Liver (tissue), 3 donors: ENCODE data around the gene FEZF2.

Source experiments
- HNF4A ChIP-seq, 2 donors: conservative IDR thresholded peaks; 2 replicates each; pipeline ENCODE4 v1.6.1; 2016; ENCODE audit warnings: antibody characterized with exemption in 2 of 2, mild to moderate bottlenecking in 2 of 2
- HNF4G ChIP-seq: IDR thresholded peaks from 2 replicates; pipeline ENCODE4 v1.6.1; 2016; ENCODE audit warnings: antibody characterized with exemption
- JUND ChIP-seq, 2 donors: IDR thresholded peaks; 2 replicates each; pipeline ENCODE4 v1.6.1; 2016; ENCODE audit warnings: antibody characterized with exemption in 2 of 2
- RAD21 ChIP-seq, 2 donors: IDR thresholded peaks; 2 replicates each; pipeline ENCODE4 v1.6.1; 2016; ENCODE audit warnings: antibody characterized with exemption in 2 of 2, mild to moderate bottlenecking in 2 of 2
- RXRA ChIP-seq, 2 donors: IDR thresholded peaks; 2 replicates each; pipeline ENCODE4 v1.6.1; 2017 to 2018; ENCODE audit warnings: antibody characterized with exemption in 2 of 2, mild to moderate bottlenecking in 1 of 2
- SP1 ChIP-seq: IDR thresholded peaks from 2 replicates; pipeline ENCODE4 v1.6.1; 2018; ENCODE audit warnings: antibody characterized with exemption, mild to moderate bottlenecking
- TAF1 ChIP-seq: conservative IDR thresholded peaks from 2 replicates; pipeline ENCODE4 v1.6.1; 2016; ENCODE audit warnings: antibody characterized with exemption, mild to moderate bottlenecking
- YY1 ChIP-seq: IDR thresholded peaks from 2 replicates; pipeline ENCODE4 v1.6.1; 2016; ENCODE audit warnings: antibody characterized with exemption, mild to moderate bottlenecking
- ZBTB33 ChIP-seq: IDR thresholded peaks from 2 replicates; pipeline ENCODE4 v1.6.1; 2016; ENCODE audit warnings: antibody characterized with exemption
- TF ChIP-seq, protein P1 (sequence below): fragments of 150-350 bp; IDR thresholded peaks from 2 replicates; pipeline ENCODE4 v1.5.1; 2017; ENCODE audit warnings: improper control_type of control experiment, low read depth, low read length; ENCODE audit not compliant: missing input control
- TF ChIP-seq, protein P2 (sequence below): IDR thresholded peaks from 2 replicates; pipeline ENCODE4 v1.6.1; 2016; ENCODE audit warnings: antibody characterized with exemption, mild to moderate bottlenecking
- donor health status: healthy.
- donor health status: healthy.

DNA sequence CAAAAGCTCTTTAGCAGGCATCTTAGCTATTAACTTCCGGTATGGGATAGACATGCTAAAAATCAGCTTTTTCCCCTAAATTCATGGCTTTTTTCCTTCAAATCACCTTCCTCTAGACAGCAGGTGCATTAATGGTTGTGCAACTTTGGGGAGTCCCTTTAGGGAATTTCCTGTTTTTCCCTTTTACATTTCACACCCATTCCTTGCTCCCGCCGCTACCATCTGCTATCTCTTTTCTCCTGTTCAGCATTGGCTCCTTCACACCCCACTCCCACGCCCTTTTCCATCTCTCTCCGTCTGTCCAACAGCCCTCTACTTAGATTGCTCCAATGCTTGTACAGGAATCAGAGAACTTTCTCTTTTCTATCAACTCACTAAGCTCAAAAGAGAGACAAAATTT, 43.4 kb downstream of the FEZF2 start:
- TF ChIP-seq ZBTB33, result no peak
- TF ChIP-seq, protein P1, sequence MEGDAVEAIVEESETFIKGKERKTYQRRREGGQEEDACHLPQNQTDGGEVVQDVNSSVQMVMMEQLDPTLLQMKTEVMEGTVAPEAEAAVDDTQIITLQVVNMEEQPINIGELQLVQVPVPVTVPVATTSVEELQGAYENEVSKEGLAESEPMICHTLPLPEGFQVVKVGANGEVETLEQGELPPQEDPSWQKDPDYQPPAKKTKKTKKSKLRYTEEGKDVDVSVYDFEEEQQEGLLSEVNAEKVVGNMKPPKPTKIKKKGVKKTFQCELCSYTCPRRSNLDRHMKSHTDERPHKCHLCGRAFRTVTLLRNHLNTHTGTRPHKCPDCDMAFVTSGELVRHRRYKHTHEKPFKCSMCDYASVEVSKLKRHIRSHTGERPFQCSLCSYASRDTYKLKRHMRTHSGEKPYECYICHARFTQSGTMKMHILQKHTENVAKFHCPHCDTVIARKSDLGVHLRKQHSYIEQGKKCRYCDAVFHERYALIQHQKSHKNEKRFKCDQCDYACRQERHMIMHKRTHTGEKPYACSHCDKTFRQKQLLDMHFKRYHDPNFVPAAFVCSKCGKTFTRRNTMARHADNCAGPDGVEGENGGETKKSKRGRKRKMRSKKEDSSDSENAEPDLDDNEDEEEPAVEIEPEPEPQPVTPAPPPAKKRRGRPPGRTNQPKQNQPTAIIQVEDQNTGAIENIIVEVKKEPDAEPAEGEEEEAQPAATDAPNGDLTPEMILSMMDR, result no peak
- no peak for TF ChIP-seq RXRA (IDR thresholded peaks at IDR 0.05)
- TF ChIP-seq, protein P2, sequence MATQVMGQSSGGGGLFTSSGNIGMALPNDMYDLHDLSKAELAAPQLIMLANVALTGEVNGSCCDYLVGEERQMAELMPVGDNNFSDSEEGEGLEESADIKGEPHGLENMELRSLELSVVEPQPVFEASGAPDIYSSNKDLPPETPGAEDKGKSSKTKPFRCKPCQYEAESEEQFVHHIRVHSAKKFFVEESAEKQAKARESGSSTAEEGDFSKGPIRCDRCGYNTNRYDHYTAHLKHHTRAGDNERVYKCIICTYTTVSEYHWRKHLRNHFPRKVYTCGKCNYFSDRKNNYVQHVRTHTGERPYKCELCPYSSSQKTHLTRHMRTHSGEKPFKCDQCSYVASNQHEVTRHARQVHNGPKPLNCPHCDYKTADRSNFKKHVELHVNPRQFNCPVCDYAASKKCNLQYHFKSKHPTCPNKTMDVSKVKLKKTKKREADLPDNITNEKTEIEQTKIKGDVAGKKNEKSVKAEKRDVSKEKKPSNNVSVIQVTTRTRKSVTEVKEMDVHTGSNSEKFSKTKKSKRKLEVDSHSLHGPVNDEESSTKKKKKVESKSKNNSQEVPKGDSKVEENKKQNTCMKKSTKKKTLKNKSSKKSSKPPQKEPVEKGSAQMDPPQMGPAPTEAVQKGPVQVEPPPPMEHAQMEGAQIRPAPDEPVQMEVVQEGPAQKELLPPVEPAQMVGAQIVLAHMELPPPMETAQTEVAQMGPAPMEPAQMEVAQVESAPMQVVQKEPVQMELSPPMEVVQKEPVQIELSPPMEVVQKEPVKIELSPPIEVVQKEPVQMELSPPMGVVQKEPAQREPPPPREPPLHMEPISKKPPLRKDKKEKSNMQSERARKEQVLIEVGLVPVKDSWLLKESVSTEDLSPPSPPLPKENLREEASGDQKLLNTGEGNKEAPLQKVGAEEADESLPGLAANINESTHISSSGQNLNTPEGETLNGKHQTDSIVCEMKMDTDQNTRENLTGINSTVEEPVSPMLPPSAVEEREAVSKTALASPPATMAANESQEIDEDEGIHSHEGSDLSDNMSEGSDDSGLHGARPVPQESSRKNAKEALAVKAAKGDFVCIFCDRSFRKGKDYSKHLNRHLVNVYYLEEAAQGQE, result no peak
- no peak for TF ChIP-seq SP1
- no peak for TF ChIP-seq HNF4G
- TF ChIP-seq TAF1, result no peak
- no peak for TF ChIP-seq YY1
- TF ChIP-seq JUND (IDR thresholded peaks at IDR 0.05), result no peak
- no peak for TF ChIP-seq HNF4A (conservative IDR thresholded peaks at IDR 0.05)
- TF ChIP-seq RAD21 (IDR thresholded peaks at IDR 0.05), result no peak
